Superior temporal gyrus (tissue), 1 donor: ENCODE measurements around the gene HADHA.

Experiments used
- DNase-seq: peaks from one replicate; pipeline ENCODE4 v3.0.0-alpha.2; 2016; ENCODE audit errors: extremely low spot score

HADHA gene

DNA sequence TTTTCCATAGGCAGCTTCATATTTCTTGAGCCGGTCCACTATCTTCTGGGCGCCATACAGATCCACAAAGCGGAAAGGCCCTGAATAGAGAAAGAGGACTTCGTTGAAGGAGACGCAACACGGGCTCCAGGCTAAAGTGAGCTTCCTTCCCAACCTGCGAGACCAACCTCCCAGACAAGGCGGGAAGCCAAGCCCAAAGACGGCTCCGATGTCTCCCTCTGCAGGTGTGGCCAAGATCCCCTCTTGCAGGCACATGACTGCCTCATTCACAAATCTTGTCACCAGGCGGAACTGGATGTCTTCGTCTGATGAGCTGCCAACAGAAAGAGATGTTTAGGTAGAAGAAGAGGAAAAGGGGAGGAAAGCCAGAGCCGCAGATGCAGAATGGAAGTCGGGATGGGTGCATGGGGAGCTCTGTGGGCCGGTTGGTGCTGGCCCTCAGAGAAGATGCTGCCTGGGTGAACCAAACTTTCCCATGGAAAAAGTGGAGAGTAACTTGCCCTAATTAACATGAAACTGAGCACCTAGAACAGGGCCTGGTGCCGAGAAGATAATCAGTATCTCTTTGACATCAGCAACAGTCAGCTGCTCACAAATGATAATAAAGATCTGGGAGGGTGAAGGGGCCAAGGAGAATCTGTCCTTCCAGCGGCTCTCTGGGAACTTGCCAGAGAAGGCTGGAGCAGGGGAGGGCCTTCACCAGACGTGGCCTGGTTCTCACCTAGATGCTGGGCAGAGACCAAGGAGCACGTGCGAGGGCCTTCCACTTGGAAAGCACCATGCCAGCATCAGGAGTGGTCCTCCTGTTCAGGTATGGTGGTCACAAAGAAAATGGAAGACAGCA, 52.9 kb downstream of the HADHA start:
- DNase-seq: no peak

DNA sequence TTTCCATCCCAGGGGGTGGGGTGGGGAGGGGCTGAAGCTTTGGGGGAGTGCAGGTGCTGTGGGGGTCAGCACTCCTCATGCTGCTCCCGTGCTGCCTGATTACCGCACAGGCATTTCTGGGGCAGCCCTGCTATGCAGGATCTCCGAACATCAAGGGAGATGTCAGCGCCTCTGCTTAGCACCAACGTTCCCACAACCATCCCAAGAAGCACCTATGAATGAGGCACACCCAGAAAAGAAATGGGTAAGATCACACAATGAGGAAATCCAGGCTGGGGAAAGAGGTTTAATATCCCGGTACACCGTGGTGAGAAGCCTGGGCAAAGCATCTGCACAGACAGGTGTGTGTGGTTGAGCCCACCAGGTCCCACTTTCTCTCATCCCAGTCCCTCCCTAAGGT, 54.1 kb downstream of the HADHA start:
- DNase-seq: no peak

DNA sequence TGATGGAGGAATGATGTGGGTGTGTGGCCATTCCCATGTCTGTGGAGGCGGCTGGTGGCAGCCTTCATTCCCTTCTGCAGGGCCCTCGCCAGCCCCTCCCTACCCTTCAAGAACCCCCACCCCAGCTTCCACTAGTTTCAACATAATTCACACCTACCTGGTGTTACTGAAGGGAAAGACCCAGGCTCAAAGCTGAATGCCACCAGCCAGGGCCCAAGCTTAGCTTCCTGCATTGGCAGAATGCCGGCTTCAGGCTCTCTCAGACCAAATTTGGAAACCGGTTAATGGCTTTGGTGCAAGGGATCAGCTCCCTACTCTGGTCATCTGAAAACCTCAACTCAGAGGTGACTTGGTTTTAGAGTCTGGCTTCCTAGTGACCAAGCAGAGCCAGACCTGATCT, 54.7 kb downstream of the HADHA start:
- DNase-seq: no peak

DNA sequence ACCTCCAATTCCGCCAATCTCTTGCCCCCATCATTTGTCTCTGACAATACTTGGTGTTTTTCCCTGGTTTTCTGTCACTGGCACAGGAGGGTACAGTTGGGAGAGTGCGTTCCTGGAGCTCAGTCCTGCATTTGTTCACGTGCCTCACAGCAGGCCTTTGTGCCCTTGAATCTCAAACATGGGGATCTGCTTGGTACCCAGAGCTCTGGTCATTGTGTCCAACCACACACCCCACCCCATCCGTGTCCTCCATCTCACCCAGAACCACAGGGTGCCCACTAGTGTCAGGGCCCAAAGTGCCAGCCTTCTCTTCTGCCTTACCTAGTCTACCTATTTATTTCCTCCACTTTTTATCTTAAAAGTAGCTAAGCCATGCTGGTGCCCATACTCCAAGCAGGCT, 55.3 kb downstream of the HADHA start:
- no peak for DNase-seq

DNA sequence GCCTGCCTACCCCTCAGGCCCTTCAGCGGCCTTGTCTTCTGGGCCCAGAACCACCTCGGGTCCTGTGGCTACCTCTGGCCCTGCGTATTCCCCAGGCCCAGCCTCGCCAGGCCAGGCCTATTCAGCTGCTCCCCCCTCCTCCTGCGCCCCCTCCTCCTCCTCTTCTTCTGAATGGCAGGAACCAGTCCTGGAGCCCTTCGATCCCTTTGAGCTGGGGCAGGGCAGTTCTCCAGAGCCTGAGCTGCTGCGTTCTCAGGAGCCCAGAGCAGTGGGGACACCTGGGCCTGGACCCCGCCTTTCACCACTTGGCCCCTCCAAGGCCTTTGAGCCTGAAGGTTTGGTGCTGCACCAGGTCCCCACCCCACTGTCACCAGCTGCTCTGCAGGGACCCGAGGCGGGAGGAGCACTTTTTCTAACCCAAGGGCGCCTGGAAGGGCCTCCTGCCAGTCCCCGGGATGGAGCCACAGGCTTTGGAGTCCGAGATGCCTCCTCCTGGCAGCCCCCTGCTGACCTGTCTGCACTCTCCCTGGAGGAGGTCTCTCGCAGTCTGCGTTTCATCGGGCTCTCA, 56.8 kb downstream of the HADHA start:
- DNase-seq: no peak

DNA sequence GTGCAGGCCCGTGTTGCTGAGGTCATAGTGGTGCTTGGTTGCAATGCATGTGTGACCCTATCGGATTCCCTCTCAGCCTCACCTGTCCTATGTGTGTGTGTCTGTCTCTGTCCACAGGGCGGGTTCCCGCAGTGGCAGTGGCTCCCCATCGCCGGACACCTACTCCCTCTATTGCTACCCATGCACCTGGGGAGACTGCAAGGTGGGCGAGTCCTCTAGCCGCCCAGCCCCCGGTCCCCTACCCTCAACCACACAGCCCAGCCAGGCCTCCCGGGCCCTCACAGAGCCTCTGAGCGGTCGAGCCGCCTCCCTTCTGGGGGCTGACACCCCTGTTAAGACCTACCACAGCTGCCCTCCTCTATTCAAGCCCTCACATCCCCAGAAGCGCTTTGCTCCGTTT, 57.3 kb downstream of the HADHA start:
- DNase-seq: no peak

DNA sequence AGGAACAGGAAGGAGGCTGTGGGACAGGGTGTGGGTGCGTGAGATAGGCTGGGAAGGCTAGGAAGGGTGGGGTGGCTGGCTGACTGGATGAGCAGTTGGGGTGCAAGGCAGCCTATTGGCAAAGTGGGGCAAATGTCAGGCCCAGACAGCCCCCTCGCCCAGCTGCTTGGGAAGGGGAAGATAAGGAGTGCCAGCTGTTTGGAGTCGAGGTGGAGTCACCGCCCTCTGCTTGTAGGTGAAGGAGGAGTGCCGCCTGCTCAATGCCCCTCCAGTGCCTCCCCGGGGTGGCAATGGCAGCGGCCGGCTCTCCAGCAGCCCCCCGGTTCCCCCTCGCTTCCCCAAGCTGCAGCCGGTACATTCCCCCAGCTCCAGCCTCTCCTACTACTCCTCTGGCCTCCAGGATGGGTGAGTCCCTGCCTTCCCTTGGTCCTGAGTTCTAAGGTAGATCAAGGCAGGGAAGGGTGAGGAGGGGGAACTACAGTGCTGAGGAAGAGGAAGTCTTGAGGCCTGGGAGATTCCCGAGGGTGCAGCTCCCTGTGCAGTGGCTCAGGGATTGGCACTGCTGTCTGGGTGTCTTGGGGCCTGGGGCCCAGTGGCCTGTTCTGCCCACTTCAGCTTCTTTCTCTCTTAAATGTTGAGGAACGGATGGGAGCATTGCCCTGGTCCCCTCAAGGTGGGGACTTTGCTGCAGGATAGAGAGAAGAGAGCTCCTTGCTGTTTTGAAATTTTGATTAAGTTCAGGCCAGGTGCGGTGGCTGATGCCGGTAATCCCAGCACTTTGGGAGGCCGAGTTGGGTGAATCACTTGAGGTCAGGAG, 58.3 kb downstream of the HADHA start:
- no peak for DNase-seq

DNA sequence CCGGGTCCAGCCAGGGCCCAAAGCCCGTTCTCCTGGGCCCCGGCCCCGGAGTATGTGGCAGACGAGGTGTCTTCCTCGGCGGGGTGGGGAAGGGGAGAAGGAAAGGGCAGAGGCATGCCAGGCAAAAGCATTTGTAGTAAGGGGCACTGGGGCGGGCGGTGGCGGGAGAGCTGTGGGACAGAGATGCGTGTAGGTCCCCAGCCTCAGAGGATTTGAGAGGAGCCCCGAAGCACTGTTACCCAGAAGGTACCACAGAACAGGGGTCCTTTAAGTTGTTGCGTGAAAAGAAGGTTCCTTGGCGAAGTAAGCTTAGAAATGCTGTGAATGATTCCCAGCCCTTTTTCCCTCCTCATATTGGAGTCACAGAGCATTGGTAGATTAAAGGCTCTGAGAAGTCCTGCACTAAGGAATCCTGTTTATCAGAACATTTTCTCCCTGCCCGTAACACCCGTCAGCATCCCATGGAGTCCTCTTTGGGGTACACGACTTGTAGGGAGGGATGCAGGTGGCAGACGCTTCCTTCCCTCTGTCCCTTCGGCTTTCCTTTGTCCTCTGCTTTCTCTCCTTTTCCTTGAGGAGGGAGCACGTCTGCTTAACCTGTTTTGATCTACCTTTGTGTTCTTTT, 59.0 kb downstream of the HADHA start:
- DNase-seq: no peak

DNA sequence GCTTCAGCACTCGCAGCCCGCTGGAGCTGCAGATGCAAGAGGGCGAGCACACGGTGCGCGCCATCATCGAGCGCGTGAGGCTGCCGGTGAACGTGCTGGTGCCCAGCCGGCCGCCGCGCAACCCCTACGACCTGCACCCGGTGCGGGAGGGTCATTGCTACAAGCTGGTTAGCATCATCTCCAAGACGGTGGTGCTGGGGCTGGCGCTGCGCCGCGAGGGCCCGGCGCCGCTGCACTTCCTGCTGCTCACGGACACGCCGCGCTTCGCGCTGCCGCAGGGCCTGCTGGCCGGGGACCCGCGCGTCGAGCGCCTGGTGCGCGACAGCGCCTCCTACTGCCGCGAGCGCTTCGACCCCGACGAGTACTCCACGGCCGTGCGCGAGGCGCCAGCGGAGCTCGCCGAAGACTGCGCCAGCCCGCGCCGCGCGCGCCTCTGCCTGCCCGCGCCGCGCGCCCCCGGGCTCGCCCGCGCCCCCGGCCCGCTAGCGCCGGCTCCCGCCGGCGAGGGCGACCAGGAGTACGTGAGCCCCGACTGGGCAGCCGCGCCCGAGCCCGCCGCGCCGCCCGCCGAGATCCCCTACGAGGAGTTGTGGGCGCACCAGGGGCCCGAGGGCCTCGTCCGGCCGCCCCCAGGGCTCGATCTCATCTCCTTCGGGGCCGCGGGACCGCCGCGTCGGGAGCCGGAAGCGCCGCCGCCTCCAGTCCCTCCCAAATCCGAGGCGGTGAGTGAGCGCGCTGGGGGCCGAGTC, 59.7 kb downstream of the HADHA start:
- no peak for DNase-seq

DNA sequence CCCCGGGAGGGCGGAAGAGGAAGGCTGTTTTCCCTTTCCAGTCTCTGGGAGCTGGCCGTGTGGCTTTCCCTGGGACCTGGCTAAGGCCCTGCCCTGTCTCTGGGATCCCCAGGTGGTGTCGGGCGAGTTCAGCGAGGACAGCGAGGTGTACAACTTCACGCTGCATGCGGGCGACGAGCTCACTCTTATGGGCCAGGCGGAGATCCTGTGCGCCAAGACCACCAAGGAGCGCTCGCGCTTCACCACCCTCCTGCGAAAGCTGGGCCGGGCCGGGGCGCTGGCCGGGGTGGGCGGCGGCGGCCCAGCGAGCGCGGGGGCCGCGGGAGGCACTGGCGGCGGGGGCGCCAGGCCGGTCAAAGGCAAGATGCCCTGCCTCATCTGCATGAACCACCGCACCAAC, 60.3 kb downstream of the HADHA start:
- no peak for DNase-seq

DNA sequence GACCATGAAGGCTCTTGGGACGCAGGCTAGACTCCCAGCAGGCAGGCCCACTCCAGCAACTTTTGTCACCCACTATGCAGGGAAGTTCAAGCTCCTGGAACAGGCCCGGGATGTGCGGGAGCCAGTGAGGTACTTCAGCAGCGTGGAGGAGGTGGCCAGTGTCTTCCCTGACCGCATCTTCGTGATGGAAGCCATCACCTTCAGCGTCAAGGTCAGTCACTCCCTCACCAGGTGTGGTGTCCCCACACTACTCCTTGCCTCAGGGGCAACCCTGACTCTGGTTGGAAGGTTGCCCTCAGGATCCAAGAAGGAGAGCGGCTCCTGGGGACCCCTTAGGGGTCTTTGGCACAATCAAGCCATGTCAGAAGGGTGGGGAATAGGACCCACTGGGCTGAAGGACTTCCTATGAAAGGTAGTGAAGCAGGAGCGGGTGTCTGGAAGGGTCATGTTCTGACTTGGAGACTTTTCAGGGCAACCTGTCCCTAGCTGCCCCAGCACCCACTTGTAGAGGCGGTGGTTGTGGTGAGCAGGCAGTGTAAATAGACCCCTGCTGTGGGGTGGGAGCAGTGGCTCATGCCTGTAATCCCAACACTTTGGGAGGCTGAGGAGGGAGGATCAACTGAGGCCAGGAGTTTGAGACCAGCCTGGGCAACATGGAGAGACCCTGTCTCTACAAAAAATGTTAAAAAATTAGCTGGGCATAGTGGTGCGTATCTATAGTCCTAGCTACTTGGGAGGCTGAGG, 61.4 kb downstream of the HADHA start:
- no peak for DNase-seq

DNA sequence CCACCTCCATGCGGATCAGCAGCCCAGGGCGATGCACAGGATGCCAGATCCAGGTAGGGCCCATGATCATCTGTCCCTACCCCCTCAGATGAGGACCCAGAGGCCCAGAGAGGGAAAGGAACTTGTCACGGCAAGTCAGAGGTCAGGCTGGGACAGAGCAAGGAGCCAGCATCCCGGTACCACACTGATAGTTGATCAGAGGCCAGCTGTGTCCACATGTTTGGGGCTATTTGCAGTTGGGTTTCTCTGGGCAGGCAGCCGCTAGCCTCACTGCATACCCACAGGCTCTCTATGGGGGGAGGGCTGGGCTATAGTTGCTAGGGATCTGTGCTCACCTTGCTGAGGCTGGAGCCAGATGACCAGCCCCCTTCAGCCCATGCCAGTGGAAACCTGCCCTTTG, 62.0 kb downstream of the HADHA start:
- DNase-seq: no peak

DNA sequence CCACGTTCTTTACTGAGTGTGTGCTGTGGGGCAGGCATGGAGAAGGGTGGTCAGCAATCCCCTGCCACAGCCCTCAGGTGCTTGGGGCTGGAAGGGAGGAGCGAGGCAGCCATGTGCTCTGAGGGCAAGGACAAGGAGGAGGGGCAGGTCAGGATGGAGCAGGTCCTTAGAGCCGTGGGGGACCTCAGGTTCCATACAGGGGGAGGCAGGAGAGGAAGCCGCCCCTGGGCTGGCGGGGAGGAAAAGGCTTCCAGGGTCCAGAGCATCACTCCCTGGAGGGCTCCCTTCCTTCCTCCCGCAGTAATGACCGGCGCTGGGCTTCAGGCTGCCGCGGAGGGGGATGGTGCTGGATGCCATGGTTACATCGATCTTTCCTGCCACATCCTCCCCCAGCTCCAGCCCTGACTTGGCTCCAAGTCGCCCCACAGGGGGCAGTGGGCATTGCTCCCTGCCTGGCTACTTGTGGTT, 65.0 kb downstream of the HADHA start:
- DNase-seq: no peak

DNA sequence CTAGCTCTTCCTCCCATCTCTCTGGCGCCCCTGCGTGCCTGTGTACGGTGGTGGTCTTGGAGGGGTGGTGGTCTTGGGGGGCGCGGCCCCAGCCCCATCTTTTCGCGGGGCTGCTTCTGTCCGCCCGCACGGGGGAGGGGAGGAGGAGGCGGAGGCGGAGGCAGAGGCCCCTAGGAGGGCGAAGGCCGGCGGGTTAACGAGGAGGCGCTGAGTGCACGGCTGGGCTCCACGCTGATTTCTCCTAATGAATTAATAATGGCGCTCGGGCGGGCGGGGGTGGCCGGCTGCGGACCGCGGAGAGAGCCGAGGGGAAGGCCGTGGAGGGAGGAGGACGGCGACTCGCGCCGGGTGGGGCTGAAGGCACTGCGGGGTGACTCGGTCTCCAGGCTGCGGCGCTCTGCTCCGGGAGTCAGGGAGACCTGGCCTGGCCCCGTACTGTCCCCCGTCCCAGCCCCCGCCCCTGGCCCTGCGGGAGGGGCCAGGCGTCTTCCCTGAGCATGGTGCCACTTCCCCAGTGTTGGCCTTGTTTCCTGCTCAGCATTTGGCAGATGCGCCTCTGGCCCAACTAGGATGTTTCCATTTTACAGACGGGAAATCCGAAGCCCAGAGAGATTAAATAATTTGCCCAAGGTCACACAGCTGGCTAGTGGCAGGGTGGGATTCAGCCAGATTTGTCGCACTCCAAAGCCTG, 65.5 kb downstream of the HADHA start:
- no peak for DNase-seq

DNA sequence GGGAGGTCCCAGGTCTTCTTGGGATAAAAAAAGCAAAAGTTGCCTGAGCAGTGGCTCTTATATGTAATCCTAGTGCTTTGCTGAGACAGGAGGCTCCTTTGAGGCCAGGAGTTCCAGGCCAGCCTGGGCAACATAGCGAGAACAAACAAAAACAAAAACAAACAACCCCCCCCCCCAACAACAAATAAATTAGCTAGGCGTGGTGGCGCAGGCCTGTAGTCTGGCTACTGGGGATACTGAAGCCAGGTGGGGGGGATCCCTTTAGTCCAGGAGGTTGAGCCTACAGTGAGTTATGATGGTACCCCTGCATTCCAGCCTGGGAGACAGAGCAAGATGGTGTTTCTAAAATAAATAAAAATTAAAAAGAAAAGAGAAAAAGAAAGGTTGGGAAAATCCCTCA, 66.2 kb downstream of the HADHA start:
- DNase-seq: no peak

DNA sequence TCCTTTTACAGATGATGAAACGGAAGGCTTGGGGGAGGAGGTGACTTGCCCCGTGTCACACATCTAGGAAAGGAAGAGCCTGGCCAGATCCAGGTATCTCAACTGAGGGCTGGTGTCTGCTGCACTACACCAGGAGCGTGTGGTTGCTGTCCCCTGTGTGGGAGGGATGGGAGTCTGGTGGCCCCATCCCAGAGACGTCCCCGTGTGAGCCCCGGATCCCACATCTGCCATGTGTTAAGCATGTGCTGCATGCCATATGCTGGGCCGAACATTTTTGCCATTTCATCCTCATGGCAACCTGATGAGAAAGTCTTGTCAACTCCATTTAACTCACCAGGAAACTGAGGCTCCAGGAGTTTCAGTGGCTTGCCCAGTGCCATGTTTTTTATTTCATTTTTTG, 67.3 kb downstream of the HADHA start:
- no peak for DNase-seq

DNA sequence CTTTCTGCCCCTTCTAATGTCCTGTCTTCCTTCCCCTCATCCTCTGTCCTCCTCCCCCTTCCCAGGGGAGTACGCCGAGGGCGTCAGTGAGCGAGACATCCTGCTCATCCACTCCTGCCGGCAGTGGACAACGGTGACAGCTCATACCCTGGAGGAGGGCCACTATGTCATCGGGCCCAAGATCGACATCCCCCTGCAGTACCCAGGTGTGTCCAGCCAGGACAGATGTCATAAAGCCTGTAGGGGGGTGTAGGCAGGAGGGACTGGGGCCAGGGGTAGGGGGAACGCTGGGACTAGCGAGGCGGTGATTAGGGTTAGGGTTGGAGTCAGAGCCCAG, 68.2 kb downstream of the HADHA start:
- DNase-seq: no peak

DNA sequence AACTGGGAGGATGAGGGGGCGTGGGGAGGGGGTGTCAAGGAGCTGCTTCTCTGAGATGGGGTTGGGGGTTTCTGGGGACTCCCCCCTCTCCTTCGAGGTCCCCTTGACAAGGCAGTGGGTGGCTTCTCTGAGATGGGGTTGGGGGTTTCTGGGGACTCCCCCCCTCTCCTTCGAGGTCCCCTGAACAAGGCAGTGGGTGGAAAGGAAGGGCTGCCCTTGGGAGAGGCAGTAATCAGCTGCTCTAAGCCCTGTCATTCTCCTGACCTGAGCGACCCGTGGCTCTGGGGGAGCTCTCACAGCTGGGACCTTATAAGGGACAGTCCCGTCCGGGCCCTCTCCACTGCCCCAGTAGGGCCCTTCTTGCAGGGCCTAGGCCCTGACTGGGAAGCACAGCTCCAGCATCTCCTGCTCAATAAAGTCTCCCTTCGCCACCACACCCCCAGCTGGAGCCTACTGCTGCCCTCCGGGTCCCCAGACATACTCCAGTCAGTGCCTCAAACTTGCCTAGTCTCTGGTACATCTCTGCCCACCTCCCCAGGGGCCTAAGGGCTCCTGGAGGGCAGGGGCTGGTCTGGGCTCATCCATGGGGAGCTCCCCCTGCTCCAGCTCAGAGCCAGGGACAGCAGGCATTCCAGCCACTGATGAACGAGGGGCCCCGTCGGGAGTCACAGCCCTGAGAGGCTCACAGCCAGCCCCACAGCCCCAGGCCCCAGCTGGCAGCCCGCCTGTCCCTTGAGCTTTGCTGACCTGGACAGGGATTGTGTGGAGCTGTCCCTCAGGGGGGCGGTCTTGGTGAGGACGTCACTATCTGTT, 68.8 kb downstream of the HADHA start:
- no peak for DNase-seq

DNA sequence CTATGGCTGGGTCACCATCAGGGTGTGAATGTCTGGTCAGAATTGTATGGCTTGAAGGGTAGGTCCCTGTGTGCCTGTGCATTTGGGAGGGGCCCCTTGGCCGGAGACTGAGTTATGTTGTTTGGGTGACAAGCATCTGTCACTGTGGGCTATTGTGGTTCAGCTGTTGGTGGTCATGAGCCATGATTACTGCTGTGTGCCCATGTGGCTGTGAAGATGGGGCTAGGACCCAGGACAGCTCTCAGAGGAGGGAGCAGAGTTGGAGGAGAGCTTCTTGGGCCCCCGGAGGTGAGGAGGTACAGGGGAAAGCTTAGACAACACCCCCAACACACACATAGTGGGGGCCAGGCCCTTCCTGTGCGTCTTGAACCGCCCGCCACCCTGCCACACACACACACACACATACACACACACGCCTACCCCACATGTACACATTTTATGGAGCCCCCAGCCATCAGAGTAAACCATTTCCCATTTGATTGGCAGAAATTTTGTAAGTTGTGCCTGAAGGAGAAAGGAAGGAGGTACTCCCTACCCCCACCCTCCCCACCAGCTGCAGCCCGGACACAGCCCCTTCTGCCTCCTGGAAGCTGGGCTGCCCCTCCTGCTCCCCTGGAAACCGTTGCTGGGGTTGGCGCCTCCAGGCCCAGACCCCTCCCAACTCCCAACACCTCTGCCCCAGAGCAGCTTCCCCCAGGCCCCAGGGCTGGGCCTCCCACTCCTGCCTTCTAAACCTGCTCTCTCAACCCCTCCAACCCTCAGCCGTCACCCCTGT, 69.6 kb downstream of the HADHA start:
- no peak for DNase-seq
